Effector memory CD8-positive, alpha-beta T cell (primary cell): ENCODE measurements around the gene LMTK2.

Source experiments
- ATAC-seq: fragments of 150-1000 bp; cut with Tn5 transposase; replicated peaks from 2 replicates; pipeline ENCODE4 v1.10.0; 2021; ENCODE audit warnings: mild to moderate bottlenecking, moderate library complexity
- DNase-seq, 3 experiments: peaks; one replicate each; pipeline ENCODE4 v3.0.0; 2021
- H3K27ac Mint-ChIP-seq, 2 donors: one replicate each; pipeline ENCODE4 v1.8.0; 2022; ENCODE audit warnings: mild to moderate bottlenecking in 2 of 2, mixed read lengths in 2 of 2, moderate library complexity in 2 of 2
- H3K27me3 Mint-ChIP-seq, 2 donors: one replicate each; pipeline ENCODE4 v1.8.0; 2022; ENCODE audit warnings: mixed read lengths in 2 of 2
- H3K36me3 Mint-ChIP-seq: one replicate; pipeline ENCODE4 v1.8.0; 2022; ENCODE audit warnings: mild to moderate bottlenecking, moderate library complexity, mixed read lengths; ENCODE audit not compliant: insufficient read depth
- H3K4me1 Mint-ChIP-seq, 2 donors: one replicate each; pipeline ENCODE4 v1.8.0; 2022; ENCODE audit warnings: low read depth in 2 of 2, mixed read lengths in 2 of 2
- H3K4me3 Mint-ChIP-seq, 2 donors: one replicate each; pipeline ENCODE4 v1.8.0; 2022; ENCODE audit warnings: mild to moderate bottlenecking in 2 of 2, mixed read lengths in 2 of 2, moderate library complexity in 2 of 2
- H3K9me3 Mint-ChIP-seq, 2 donors: one replicate each; pipeline ENCODE4 v1.8.0; 2022; ENCODE audit warnings: mixed read lengths in 2 of 2

Gene LMTK2

DNA sequence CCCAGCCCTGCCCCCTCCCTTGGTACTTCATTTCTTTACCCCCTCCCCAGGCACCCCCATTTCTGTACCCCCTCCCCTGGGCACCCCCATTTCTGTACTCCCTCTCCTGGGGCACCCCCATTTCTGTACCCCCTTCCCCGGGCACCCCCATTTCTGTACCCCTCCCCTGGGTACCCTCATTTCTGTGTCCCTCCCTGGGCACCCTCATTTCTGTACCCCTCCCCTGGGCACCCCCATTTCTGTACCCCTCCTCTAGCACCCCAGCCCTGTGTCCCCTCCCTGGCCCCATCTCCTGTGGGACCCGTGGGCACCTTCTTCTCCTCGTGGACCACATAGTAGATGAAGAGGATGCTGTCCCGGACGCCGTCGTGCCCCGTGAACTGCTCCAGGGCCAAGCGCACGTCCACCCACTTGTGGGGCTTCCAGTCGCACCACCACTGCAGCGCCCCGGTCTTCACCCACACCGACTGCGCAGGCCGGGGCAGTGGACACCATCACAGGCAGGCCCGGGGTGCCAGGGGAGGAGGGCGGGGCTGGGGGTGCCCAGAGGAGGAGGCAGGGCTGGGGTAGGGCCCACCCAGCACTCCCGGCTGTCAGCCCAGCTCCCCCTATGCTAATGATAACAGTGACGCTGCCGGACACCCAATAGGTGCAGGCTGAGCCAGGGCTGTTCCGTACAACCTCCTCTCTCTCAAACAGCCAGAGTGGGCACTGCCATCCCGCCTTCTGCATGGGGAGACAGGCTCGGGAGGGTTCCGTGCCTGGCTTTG lies 125.0 kb downstream of the LMTK2 start:
- H3K27me3 Mint-ChIP-seq = no peaks in the 10 kb centered on the region
- H3K36me3 Mint-ChIP-seq = peaks cover 15% of the 10 kb centered on the region
- H3K27ac Mint-ChIP-seq = no peak overlapping the region
- ATAC-seq (no peak), DNase-seq (no peak)
- no peaks in the 10 kb centered on the region for H3K4me1 Mint-ChIP-seq
- no peaks in the 10 kb centered on the region for H3K9me3 Mint-ChIP-seq
- H3K4me3 Mint-ChIP-seq = no peak overlapping the region

DNA sequence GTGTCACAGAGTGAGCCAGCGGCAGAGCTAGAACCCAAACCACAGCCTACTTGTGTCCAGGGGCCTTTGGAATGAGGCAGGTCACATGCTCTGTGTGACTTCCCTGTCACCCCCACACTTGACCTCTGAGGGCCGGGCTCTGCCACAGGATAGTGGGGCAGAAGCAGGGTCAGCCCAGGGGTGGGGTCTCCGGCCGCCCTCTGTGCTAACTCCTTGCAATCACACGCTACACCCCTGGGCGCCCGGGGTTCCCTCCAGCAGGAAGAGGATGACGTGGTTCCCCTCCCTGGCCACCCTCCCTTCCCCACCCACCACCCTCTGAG lies 125.6 kb downstream of the LMTK2 start:
- no peak overlapping the region for H3K27ac Mint-ChIP-seq
- peaks cover 14% of the 10 kb centered on the region for H3K36me3 Mint-ChIP-seq

DNA sequence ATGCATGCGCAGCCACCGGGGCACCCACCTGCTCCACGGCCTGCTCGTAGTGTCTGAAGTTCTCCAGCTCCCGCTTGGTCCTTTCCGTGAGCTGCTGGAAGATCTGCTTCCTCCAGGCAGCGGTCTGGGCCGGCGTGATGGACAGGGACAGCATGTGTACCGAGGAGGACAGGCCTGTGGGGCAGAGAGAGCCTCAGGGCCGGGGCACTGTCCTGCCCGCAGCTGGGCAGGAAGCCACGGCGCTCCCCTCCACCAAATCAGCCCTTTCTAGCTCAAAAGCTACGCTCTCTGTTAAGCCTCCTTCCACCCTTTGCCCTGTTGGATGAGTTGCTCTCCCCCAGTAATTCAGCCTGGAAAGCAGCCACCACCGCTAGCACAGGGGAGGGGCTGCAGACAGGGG lies 126.1 kb downstream of the LMTK2 start:
- no peaks in the 10 kb centered on the region for H3K9me3 Mint-ChIP-seq
- no peak overlapping the region for H3K4me3 Mint-ChIP-seq
- H3K36me3 Mint-ChIP-seq = peaks cover 11% of the 10 kb centered on the region
- no peaks in the 10 kb centered on the region for H3K27me3 Mint-ChIP-seq
- H3K27ac Mint-ChIP-seq = no peak overlapping the region
- no peak for DNase-seq
- ATAC-seq = no peak
- no peaks in the 10 kb centered on the region for H3K4me1 Mint-ChIP-seq

More for the DNA sequence above, 125.6 kb downstream of the LMTK2 start:
- H3K27me3 Mint-ChIP-seq = no peaks in the 10 kb centered on the region
- H3K9me3 Mint-ChIP-seq = no peaks in the 10 kb centered on the region
- no peak for DNase-seq
- no peaks in the 10 kb centered on the region for H3K4me1 Mint-ChIP-seq
- ATAC-seq = no peak
- no peak overlapping the region for H3K4me3 Mint-ChIP-seq

DNA sequence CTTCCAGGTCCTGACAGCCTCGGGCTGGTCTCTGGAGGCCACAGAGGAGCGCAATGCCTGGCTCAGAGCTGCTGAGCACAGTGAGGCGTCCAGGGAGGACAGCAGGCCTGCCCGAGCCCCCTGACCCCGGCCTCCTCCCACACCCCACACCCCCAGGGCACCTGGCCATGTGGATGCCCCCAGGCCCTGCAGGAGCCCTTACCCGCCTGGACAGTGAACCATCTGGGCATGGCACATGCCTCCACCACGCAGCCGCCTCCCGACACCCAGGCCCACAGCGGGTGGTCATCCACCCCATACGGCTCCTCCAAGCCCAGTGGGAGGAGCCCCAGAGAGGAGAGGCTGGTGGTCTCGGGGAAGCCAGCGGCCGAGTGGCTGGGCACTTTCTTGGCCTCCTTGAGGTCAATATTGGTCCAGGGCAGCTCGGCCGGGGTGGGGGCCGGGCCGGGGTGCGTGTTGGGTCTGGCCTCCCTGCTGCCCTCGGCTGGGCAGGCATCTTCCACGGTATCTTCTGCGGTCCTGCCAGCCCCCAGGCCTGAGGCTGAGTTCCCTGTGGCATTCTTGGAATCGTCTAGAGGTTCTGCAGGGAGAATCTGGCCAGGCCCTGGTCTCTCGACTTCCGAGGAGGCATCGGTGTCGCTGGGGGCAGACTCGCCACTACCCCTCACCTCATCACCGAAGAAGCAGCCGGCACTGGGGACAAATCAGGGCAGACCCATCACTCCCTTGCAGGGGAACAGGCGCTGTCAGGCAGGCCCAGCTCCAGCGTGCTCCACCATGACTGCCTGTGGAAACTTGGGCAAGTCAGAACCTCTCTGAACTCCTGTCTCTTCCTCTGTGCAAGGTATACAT lies 126.8 kb downstream of the LMTK2 start:
- no peak for DNase-seq
- Mint-ChIP-seq H3K36me3 (peaks cover 9% of the 10 kb centered on the region), H3K27ac (peak overlapping the region in 1 of 2 donors; percentile 41), H3K4me1 (no peaks in the 10 kb centered on the region), H3K4me3 (no peak overlapping the region), H3K9me3 (no peaks in the 10 kb centered on the region), H3K27me3 (no peaks in the 10 kb centered on the region)
- ATAC-seq = no peak

DNA sequence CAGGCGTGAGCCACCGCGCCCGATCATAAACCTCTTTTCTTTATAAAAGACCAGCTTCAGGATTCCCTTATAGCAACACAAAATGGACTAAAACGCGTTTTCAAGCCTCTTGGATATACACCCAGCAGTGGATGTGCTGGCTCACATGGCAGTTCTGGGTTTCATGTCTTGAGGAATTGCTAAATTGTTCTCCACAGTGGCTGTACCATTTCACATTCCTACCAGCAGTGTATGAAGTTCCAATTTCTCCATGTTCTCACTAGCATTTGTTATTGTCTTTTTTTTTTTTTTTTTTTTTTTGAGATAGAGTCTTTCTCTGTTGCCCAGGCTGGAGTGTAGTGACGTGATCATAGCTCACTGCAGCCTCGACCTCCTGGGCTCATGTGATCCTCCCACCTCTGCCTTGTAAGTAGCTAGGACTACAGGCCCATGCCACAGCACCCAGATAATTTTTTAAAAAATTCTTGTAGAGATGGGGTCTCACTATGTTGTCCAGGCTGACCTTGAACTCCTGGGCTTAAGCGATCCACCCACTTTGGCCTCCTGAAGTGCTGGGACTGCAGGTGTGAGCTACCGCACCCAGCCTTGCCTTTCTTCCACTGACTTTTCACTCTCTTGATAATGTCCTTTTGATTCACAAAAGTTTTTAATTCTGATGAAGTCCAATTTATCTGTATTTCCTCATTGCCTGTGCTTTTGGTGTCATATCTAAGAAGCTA lies 127.9 kb downstream of the LMTK2 start:
- DNase-seq (no peak), ATAC-seq (no peak)
- peaks cover 20% of the 10 kb centered on the region for H3K36me3 Mint-ChIP-seq
- H3K4me1 Mint-ChIP-seq = no peaks in the 10 kb centered on the region
- H3K9me3 Mint-ChIP-seq = no peaks in the 10 kb centered on the region
- no peak overlapping the region for H3K4me3 Mint-ChIP-seq
- peak overlapping the region in 1 of 2 donors; percentile 41 for H3K27ac Mint-ChIP-seq
- H3K27me3 Mint-ChIP-seq = no peaks in the 10 kb centered on the region

DNA sequence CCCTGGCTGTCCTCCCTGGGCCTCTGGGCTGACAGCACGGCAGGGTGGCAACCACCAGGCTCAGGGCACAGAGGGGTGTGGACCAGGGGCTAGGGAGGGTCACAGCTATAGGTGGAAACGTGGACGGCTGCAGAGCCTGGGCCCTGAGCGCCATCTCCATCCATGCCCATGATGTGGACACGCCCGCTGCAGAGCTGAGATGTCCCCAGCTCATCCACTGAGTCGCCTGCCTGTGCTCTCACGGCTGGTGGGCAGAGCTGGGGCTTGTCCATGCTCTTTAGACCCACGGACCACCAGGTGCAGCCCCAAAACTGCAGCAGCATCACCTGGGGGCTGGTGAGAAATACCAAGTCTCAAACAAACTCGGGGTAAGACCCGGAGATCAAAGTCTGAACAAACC lies 129.2 kb downstream of the LMTK2 start:
- no peak for ATAC-seq
- H3K27me3 Mint-ChIP-seq = no peaks in the 10 kb centered on the region
- DNase-seq = no peak
- H3K9me3 Mint-ChIP-seq = no peaks in the 10 kb centered on the region
- no peaks in the 10 kb centered on the region for H3K4me1 Mint-ChIP-seq
- peak overlapping the region in 1 of 2 donors; percentile 15 for H3K27ac Mint-ChIP-seq
- H3K4me3 Mint-ChIP-seq = no peak overlapping the region
- peaks cover 19% of the 10 kb centered on the region for H3K36me3 Mint-ChIP-seq

DNA sequence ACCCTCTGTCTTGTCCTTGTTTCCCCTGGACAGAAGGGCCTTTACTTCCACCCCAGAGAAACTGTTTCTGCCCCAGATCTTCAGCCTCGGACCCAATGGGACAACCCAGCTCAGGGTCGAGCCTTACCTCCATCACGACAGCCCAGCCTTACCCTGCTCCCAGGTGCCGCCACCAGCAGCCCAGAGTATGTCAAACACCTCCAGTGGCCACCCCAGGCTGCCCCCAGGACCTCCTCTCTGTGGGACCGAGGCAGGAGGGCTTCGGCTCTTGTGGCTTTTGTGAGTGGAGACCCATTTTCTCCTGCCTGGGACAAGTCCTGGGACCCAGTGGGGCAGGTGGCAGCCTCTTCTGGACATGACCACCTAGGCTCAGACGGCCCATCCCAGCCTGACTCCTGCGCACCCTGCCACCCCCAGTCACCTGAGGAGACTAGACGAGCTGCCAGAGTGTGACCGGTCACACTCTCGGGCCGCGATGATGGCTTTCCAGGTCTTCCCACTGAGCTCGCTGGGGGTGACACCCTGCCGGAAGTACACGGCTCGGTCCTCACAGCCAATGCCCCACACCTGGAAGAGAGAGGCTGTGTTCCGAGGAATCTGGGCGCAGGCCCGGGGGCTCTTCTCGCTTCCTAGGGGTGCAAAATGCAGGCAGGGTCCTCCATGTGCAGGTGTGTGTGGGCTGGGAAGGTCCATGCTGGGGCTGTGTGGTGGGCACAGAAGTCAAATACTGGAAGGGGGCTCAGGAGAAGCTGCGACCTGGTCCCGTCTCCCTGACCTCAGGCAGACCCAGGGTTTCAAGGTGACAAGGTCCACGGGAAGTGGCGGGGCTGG lies 129.9 kb downstream of the LMTK2 start:
- Mint-ChIP-seq H3K4me3 (no peak overlapping the region), H3K27ac (peak overlapping the region in 1 of 2 donors; percentile 15), H3K9me3 (no peaks in the 10 kb centered on the region), H3K36me3 (peaks cover 19% of the 10 kb centered on the region), H3K4me1 (peaks cover 0 to 3% of the 10 kb centered on the region in 2 donors), H3K27me3 (no peaks in the 10 kb centered on the region)
- DNase-seq = no peak
- no peak for ATAC-seq

DNA sequence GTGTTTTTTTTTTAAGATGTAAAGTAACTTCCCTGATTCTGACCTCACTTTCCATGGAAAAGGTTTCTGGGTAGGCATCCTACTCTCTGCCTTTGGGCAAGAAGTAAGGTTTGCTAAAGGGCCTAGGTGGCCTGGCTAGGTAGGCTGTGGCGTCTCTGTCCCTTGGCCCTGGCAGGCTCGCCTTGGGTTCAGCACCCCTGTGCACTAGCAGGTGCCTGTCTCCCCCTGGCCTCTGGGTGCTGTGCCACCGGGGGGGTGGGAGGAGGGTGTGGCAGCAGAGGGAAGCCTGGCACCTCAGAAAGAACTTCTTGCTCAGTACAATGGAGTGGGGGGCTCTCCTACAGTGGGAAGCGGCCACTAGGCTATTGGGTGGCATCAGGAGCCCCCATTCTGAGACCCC lies 131.4 kb downstream of the LMTK2 start:
- Mint-ChIP-seq H3K27ac (no peak overlapping the region), H3K4me1 (peaks cover 0 to 3% of the 10 kb centered on the region in 2 donors), H3K27me3 (no peaks in the 10 kb centered on the region), H3K9me3 (no peaks in the 10 kb centered on the region), H3K36me3 (peaks cover 17% of the 10 kb centered on the region), H3K4me3 (no peak overlapping the region)
- ATAC-seq (no peak), DNase-seq (no peak)

DNA sequence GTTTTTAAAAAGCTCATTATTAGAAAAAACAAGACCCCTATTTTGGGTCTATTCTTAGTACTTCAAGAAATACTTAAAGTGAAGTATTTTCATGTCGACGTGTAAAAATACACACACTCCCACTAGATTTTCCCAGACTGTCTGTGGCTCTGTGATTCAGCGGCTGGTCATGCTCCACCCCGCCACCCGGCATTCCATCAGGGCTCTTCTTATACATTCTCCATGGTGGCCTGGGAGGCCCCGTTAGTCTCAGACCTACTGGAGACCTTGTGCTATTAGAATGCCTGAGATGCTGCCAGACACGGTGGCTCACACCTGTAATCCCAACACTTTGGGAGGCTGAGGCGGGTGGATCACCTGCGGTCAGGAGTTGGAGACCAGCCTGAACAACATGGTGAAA lies 132.3 kb downstream of the LMTK2 start:
- Mint-ChIP-seq H3K27ac (peak overlapping the region in 1 of 2 donors; percentile 10), H3K9me3 (no peaks in the 10 kb centered on the region), H3K4me3 (no peak overlapping the region), H3K36me3 (peaks cover 22% of the 10 kb centered on the region), H3K4me1 (peaks cover 0 to 3% of the 10 kb centered on the region in 2 donors), H3K27me3 (no peaks in the 10 kb centered on the region)
- DNase-seq (no peak), ATAC-seq (no peak)

DNA sequence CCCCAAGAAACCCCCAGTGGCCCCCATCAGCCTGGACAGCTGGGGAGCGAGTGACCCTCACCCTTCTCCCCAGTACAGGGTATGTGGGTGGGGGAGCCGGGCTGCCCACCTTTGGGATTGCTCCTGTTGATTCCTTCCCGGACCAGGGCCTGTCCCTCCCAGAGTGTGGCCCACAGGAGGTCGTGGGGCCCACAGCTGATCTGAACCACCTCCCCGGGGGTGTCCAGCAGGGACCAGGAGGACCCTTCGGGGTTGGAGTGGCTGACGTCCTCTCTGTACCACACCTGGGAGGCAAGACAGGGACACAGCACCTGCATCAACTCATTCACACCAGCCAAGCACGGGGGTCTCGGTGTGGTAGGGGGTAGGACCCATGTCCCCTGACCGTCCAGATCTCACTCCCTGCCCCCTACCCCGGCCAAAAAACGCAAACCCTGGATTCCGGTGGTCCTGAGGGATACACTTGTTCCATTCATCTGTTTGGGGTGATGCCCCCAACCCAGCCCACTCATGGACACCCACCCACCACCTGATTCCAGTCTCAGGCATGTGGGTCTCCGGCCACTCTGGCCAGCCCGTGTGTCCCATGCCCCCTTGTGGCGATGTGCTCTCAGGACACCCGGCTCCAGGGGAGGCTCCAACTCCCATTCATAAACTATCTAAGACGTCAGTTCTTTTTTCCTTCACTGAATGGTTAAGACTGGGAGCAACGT lies 134.5 kb downstream of the LMTK2 start:
- Mint-ChIP-seq H3K36me3 (peaks cover 22% of the 10 kb centered on the region), H3K4me3 (no peak overlapping the region), H3K9me3 (no peaks in the 10 kb centered on the region), H3K27me3 (no peaks in the 10 kb centered on the region), H3K4me1 (peaks cover 1 to 3% of the 10 kb centered on the region in 2 donors), H3K27ac (peak overlapping the region in 1 of 2 donors; percentile 17)
- ATAC-seq (no peak), DNase-seq (no peak)

DNA sequence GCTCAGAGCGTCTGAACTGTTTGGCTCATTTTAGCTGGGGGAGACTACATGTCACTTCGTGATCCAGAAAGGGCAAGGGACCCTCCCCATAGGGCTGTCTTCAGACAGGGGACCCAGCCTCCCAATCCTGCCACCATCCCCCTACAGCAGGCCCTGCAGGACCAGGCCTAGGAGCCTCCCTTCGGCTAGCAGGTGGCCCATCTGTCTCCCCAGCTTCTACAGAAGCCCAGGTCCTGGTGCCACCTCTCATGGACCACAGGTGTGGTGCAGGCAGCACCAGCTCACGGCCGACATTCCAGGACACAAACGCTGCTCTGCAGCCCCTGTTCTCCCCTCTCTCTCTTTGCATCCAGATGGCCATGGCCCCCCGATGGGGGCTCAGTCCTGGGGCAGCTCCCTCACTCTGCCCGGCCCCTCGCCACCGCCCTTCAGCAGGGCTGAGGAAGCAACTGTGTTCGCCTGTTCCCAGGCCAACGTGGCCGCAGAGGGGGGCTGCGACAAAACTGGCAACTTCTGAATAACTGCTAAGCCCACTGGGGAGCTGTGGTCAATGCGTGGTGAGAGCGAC lies 135.1 kb downstream of the LMTK2 start:
- no peak overlapping the region for H3K4me3 Mint-ChIP-seq
- peaks cover 22% of the 10 kb centered on the region for H3K36me3 Mint-ChIP-seq
- no peaks in the 10 kb centered on the region for H3K27me3 Mint-ChIP-seq
- no peaks in the 10 kb centered on the region for H3K9me3 Mint-ChIP-seq
- peaks cover 1 to 3% of the 10 kb centered on the region in 2 donors for H3K4me1 Mint-ChIP-seq
- DNase-seq (no peak), ATAC-seq (no peak)
- peak overlapping the region in 1 of 2 donors; percentile 17 for H3K27ac Mint-ChIP-seq

DNA sequence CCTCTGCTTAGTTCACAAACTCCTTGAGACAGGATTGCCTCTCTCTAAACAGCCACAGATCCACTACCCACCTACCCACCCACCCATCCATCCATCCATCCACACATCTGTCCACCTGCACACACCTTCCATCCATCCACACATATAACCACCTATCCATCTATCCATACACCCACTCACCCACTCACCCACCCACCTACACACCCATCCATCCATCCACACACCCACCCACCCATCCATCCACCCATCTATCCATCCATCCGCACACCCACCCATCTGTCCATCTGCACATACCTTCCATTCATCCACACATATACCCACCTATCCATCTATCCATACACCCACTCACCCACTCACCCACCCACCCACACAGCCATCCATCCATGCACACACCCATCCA lies 135.7 kb downstream of the LMTK2 start:
- no peaks in the 10 kb centered on the region for H3K9me3 Mint-ChIP-seq
- no peaks in the 10 kb centered on the region for H3K27me3 Mint-ChIP-seq
- H3K36me3 Mint-ChIP-seq = peaks cover 22% of the 10 kb centered on the region
- ATAC-seq = no peak
- no peak for DNase-seq
- H3K27ac Mint-ChIP-seq = peak overlapping the region in 1 of 2 donors; percentile 17
- peaks cover 1 to 3% of the 10 kb centered on the region in 2 donors for H3K4me1 Mint-ChIP-seq
- H3K4me3 Mint-ChIP-seq = no peak overlapping the region
